ENCODE measurements around the gene CAPZA2. TPM values are rescaled to one million over a fixed set of nuclear protein-coding genes. Genes with fewer than 3 reads are reported as not detected.

The CAPZA2 gene
- total and polyA plus RNA-seq, 9 of the 15 experiments (the other 6 are each of a cell fraction or from before 2014, with no cell fraction given) = 67.0 to 524 (median 176) TPM

DNA sequence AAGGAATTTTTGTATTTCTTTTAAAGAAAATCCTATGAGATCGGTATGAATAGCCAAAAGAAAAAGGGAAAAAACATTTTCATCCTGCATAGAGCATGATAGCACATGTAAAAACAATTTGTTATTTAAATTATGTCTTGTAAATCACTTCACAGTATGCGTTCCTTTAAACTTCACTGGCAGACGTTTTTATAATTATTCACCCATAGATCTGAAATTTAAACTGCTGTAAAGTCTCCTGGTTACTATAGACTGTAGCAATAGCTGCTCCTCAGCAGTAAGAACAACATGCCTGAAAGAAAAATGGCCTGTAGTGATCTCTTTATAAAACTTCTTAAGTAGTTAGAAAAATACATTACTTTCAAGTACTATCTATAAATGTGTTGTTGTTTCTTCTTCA, 26.5 kb downstream of the CAPZA2 start:
- 63% methylated on average over 3 of the region's 3 CpGs for WGBS (ENCODE audit: insufficient coverage, low coverage, missing lambda C conversion rate)
- ATAC-seq = no peak
- no peak for DNase-seq (ENCODE audit: extremely low read depth in 1 of 4, low spot score in 3 of 4)
- H4K20me1 ChIP-seq (replicated peaks; ENCODE audit: control insufficient read depth, insufficient read depth, low read length) = peaks cover 5% of the 10 kb centered on the region; the same call in 1 of the 2 replicates
- H3K79me2 ChIP-seq (ENCODE audit: control insufficient read depth, insufficient read depth, low read length) = peaks cover 57% of the 10 kb centered on the region
- H3K9me3 ChIP-seq (replicated peaks; ENCODE audit: control insufficient read depth, insufficient read depth, low read depth, low read length) = no peaks in the 10 kb centered on the region
- H3K4me3 ChIP-seq = no peak overlapping the region
- H2AFZ ChIP-seq (ENCODE audit: low read depth, low read length) = no peak overlapping the region
- BruUV-seq (replicated peaks) = no TSS peak
- no peaks in the 10 kb centered on the region for H3K27me3 ChIP-seq (ENCODE audit: control insufficient read depth in 2 of 2, insufficient read depth in 2 of 2, low read length in 2 of 2)
- no peak overlapping the region for H3K9ac ChIP-seq (ENCODE audit: insufficient read depth in 1 of 2, low read depth in 2 of 2, low read length in 2 of 2)
- H3K9me1 ChIP-seq (ENCODE audit: control insufficient read depth, insufficient read depth, low read length) = peaks cover 3% of the 10 kb centered on the region
- H3K27ac ChIP-seq (ENCODE audit: extremely low read depth, low read depth, low read length) = no peak overlapping the region
- intact Hi-C loops (cut with micrococcal nuclease) = no loop called here
- POLR2A ChIA-PET = interaction anchor here (0.8 to 1.5 kb wide), 4 partner anchors 8 to 19 kb away, joined by 3 to 4 read pairs (median 4); no protein-coding TSS in a partner anchor
- H3K4me2 ChIP-seq (ENCODE audit: insufficient read depth, low read length) = no peak overlapping the region
- H3K36me3 ChIP-seq (ENCODE audit: control insufficient read depth, insufficient read depth, low read length) = peaks cover 60% of the 10 kb centered on the region
- no peak for FAIRE-seq
- in situ Hi-C loops (cut with MboI) = no loop called here
- CTCF ChIA-PET (ENCODE audit: low intra/inter-chr PET ratio) = no interaction called here
- H3K4me1 ChIP-seq (replicated peaks in 1 of 2; ENCODE audit: control insufficient read depth in 2 of 2, insufficient read depth in 2 of 2, low read length in 2 of 2) = peaks cover 0 to 6% of the 10 kb centered on the region in 2 experiments; a peak in 2 of 5 replicates
- no peak for TF ChIP-seq ZNF586 (CRISPR knock-in tag; conservative IDR thresholded peaks at IDR 0.05)
- TF ChIP-seq HLTF (IDR thresholded peaks at IDR 0.05) = no peak
- no peak for TF ChIP-seq STAG1 (CRISPR knock-in tag; IDR thresholded peaks at IDR 0.05; ENCODE audit: borderline replicate concordance)
- TF ChIP-seq, protein P1, sequence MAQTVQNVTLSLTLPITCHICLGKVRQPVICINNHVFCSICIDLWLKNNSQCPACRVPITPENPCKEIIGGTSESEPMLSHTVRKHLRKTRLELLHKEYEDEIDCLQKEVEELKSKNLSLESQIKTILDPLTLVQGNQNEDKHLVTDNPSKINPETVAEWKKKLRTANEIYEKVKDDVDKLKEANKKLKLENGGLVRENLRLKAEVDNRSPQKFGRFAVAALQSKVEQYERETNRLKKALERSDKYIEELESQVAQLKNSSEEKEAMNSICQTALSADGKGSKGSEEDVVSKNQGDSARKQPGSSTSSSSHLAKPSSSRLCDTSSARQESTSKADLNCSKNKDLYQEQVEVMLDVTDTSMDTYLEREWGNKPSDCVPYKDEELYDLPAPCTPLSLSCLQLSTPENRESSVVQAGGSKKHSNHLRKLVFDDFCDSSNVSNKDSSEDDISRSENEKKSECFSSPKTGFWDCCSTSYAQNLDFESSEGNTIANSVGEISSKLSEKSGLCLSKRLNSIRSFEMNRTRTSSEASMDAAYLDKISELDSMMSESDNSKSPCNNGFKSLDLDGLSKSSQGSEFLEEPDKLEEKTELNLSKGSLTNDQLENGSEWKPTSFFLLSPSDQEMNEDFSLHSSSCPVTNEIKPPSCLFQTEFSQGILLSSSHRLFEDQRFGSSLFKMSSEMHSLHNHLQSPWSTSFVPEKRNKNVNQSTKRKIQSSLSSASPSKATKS (CRISPR knock-in tag; IDR thresholded peaks at IDR 0.05) = no peak
- TF ChIP-seq ELF4 (CRISPR knock-in tag; IDR thresholded peaks at IDR 0.05) = no peak
- TF ChIP-seq, protein P2, sequence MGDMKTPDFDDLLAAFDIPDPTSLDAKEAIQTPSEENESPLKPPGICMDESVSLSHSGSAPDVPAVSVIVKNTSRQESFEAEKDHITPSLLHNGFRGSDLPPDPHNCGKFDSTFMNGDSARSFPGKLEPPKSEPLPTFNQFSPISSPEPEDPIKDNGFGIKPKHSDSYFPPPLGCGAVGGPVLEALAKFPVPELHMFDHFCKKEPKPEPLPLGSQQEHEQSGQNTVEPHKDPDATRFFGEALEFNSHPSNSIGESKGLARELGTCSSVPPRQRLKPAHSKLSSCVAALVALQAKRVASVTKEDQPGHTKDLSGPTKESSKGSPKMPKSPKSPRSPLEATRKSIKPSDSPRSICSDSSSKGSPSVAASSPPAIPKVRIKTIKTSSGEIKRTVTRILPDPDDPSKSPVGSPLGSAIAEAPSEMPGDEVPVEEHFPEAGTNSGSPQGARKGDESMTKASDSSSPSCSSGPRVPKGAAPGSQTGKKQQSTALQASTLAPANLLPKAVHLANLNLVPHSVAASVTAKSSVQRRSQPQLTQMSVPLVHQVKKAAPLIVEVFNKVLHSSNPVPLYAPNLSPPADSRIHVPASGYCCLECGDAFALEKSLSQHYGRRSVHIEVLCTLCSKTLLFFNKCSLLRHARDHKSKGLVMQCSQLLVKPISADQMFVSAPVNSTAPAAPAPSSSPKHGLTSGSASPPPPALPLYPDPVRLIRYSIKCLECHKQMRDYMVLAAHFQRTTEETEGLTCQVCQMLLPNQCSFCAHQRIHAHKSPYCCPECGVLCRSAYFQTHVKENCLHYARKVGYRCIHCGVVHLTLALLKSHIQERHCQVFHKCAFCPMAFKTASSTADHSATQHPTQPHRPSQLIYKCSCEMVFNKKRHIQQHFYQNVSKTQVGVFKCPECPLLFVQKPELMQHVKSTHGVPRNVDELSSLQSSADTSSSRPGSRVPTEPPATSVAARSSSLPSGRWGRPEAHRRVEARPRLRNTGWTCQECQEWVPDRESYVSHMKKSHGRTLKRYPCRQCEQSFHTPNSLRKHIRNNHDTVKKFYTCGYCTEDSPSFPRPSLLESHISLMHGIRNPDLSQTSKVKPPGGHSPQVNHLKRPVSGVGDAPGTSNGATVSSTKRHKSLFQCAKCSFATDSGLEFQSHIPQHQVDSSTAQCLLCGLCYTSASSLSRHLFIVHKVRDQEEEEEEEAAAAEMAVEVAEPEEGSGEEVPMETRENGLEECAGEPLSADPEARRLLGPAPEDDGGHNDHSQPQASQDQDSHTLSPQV (IDR thresholded peaks at IDR 0.05) = no peak
- TF ChIP-seq, protein P3, sequence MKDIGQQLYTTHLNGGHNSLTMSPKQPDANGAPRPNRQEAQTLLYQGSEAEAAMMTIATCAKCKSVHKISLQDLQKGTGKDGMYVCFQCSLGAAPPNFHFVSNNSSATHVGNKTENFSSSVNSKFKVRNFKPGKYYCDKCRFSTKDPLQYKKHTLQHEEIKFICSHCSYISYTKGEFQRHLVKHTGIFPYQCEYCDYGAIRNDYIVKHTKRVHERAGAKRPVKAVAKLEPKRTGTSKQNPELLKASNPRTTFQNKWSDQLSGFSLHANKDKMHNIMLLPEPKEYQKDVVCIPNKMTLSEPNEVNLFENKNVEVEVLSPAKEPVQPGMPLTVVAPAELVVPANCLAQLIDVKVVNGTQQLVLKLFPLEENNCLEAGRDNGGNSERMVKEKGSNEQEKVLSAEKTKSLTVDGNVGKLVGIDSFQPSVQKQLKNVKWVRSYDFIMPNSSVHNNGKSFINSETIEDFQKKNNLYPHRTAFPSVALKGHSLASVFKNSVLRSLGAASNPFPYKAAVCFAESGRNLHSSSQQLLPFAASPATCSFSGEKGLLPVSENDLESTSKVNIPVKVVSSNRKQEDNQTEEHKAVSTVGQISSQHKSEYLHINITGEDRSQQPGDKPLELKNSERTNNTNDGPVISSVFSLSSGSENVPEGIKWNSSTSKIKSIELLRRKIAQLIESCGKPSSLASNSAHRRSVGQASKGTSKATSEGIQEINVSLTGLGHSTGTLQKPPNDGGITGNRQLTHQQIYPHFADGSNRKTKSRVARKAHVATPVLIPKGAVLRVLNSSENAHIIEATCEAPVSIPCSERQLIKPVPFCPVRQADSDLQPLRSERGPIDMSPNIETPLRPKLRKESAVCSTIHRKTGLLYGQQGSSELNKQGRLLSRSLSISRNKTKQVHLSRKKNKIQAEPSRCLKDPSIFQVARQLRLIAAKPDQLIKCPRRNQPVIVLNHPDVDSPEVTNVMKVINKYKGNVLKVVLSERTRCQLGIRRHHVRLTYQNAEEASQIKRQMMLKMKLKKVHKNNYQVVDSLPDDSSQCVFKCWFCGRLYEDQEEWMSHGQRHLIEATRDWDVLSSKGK (CRISPR knock-in tag; IDR thresholded peaks at IDR 0.05) = no peak
- TF ChIP-seq, protein P4, sequence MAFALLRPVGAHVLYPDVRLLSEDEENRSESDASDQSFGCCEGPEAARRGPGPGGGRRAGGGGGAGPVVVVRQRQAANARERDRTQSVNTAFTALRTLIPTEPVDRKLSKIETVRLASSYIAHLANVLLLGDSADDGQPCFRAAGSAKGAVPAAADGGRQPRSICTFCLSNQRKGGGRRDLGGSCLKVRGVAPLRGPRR (CRISPR knock-in tag; IDR thresholded peaks at IDR 0.05) = no peak
- TF ChIP-seq CTBP1 (IDR thresholded peaks at IDR 0.05; ENCODE audit: borderline replicate concordance) = no peak
- TF ChIP-seq NCOA4 (IDR thresholded peaks at IDR 0.05; ENCODE audit: partially characterized antibody) = no peak
- TF ChIP-seq POLR3G (IDR thresholded peaks at IDR 0.05; ENCODE audit: extremely low read depth, insufficient read length, insufficient replicate concordance) = no peak
- TF ChIP-seq ZNF696 (CRISPR knock-in tag; conservative IDR thresholded peaks at IDR 0.05) = no peak

Data from K562 (cell line).